ENCODE results near the gene MT1E.
A peak's percentile ranks its signal among the peaks of the same experiment; 100 is the strongest.
"Not testable (repeated sequence)": the region's sequence is repeated elsewhere in the genome, so short reads cannot be mapped to it uniquely, and the experiment has no call there.

MT1E gene

GRCh38 chr16:56607109-56607618, 18.4 kb upstream of the MT1E start:
- DNase-seq (ENCODE audit: low read depth) = peak; percentile 87

GRCh38 chr16:56607675-56608042, 17.9 kb upstream of the MT1E start:
- DNase-seq (ENCODE audit: low read depth) = no peak

- peak; percentile 94 for DNase-seq (ENCODE audit: low read depth)
Measured at GRCh38 chr16:56608043-56608875, 17.3 kb upstream of the MT1E start, which contains the start of gene MT2A. TSS of gene MT2A (plus strand) at chr16:56608584. CDS start at chr16:56608656, 72 bp downstream.

GRCh38 chr16:56608876-56609462, 16.6 kb upstream of the MT1E start:
- DNase-seq (ENCODE audit: low read depth) = no peak

- peak; percentile 78 for DNase-seq (ENCODE audit: low read depth)
Measured at GRCh38 chr16:56609463-56609921, 16.1 kb upstream of the MT1E start.

- peak; percentile 79 for DNase-seq (ENCODE audit: low read depth)
Measured at GRCh38 chr16:56610017-56610608, 15.5 kb upstream of the MT1E start.

- no peak for DNase-seq (ENCODE audit: low read depth)
Measured at GRCh38 chr16:56610609-56611111, 14.9 kb upstream of the MT1E start.

- DNase-seq (ENCODE audit: low read depth) = no peak
Measured at GRCh38 chr16:56611281-56611833, 14.2 kb upstream of the MT1E start.

- DNase-seq (ENCODE audit: low read depth) = no peak
Measured at GRCh38 chr16:56613706-56614105, 11.9 kb upstream of the MT1E start.

- no peak for DNase-seq (ENCODE audit: low read depth)
Measured at GRCh38 chr16:56614549-56614991, 11.0 kb upstream of the MT1E start.

- no peak for DNase-seq (ENCODE audit: low read depth)
Measured at GRCh38 chr16:56615353-56615752, 10.2 kb upstream of the MT1E start.

GRCh38 chr16:56616608-56617211, 8.9 kb upstream of the MT1E start:
- no peak for DNase-seq (ENCODE audit: low read depth)

- DNase-seq (ENCODE audit: low read depth) = no peak
Measured at GRCh38 chr16:56617212-56618085, 8.1 kb upstream of the MT1E start.

GRCh38 chr16:56618138-56618537, 7.4 kb upstream of the MT1E start:
- no peak for DNase-seq (ENCODE audit: low read depth)

- no peak for DNase-seq (ENCODE audit: low read depth)
Measured at GRCh38 chr16:56620339-56620897, 5.2 kb upstream of the MT1E start.

GRCh38 chr16:56621665-56622445, 3.7 kb upstream of the MT1E start:
- not testable (repeated sequence) for DNase-seq (ENCODE audit: low read depth)

- DNase-seq (ENCODE audit: low read depth) = not testable (repeated sequence)
Measured at GRCh38 chr16:56623184-56623583, 2.4 kb upstream of the MT1E start.

- no peak for DNase-seq (ENCODE audit: low read depth)
Measured at GRCh38 chr16:56623637-56624036, 1.9 kb upstream of the MT1E start.

- peak; percentile 84 for DNase-seq (ENCODE audit: low read depth)
Measured at GRCh38 chr16:56625943-56626654, 518 bp downstream of the MT1E start.
